ENCODE results near the gene PRKCA.

DNA sequence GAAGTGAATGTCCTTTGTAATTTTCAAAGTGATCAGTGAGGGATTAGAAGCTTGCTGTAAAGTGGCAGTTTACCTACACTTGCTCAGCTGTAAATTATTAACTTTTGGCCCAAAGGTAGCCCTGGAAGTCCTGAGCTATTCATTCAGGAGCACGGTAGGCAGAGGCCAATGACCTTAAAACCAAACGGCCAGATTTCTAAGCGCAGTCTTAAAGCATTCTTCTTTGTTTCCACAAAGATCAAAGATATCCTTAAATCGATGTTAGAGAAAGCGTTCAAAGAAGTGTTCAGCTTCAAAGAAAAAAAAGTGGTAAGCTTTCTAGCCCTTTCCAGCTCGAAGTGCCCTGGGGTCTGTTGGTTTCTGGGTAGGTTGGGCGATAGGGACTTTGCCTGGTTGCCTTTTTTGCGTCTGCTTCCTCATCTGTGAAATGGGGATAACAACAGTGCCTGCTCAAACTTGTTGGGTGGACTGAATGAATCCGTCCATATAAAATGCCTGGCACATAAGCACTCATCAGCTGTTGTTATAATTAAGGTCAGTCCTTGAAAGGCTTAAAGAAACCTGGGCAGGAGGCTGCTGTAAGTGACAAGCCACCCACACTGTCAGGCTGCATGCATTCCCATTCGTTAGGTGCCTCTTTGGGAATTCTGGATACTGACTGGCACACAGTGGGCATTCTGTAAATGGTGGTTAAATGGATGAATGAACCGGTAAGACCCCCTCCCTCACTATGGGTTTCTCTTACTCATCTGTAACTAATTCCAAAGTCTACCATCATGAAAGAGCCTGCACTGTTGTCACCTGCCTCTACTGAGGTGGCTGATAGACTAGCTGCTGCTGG, 113.2 kb downstream of the PRKCA start:
- TF ChIP-seq, protein P1, sequence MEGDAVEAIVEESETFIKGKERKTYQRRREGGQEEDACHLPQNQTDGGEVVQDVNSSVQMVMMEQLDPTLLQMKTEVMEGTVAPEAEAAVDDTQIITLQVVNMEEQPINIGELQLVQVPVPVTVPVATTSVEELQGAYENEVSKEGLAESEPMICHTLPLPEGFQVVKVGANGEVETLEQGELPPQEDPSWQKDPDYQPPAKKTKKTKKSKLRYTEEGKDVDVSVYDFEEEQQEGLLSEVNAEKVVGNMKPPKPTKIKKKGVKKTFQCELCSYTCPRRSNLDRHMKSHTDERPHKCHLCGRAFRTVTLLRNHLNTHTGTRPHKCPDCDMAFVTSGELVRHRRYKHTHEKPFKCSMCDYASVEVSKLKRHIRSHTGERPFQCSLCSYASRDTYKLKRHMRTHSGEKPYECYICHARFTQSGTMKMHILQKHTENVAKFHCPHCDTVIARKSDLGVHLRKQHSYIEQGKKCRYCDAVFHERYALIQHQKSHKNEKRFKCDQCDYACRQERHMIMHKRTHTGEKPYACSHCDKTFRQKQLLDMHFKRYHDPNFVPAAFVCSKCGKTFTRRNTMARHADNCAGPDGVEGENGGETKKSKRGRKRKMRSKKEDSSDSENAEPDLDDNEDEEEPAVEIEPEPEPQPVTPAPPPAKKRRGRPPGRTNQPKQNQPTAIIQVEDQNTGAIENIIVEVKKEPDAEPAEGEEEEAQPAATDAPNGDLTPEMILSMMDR (IDR thresholded peaks at IDR 0.05; ENCODE audit: low read depth, low read length) = no peak
- TF ChIP-seq, protein P2, sequence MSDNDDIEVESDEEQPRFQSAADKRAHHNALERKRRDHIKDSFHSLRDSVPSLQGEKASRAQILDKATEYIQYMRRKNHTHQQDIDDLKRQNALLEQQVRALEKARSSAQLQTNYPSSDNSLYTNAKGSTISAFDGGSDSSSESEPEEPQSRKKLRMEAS (IDR thresholded peaks at IDR 0.05; ENCODE audit: low read depth, low read length) = no peak
- no peak for TF ChIP-seq MYC (IDR thresholded peaks at IDR 0.05; ENCODE audit: low read depth, low read length)

All from NB4 (cell line).